HepG2 (cell line): ENCODE results near the gene KIFC1. TPM values are rescaled to one million over a fixed set of nuclear protein-coding genes. Genes with fewer than 3 reads are reported as not detected.
A peak's percentile ranks its signal among the peaks of the same experiment; 100 is the strongest.

Experiments used
- AGO2 ChIP-seq: fragments of 200-400 bp; formaldehyde crosslinking; optimal IDR thresholded peaks from 2 replicates; pipeline ENCODE3; 2017; ENCODE audit warnings: mild to moderate bottlenecking, low read depth, low read length, moderate library complexity
- AHDC1 ChIP-seq: sonication (generic); formaldehyde crosslinking; IDR thresholded peaks from 2 replicates; pipeline ENCODE4 v1.5.1; 2020; ENCODE audit warnings: mild to moderate bottlenecking, missing genetic modification reagents, borderline replicate concordance
- BRF2 ChIP-seq: sonication (generic); formaldehyde crosslinking; IDR thresholded peaks from 2 replicates; pipeline ENCODE4 v1.8.1; 2022; ENCODE audit warnings: mild to moderate bottlenecking, missing genetic modification reagents
- CC2D1A ChIP-seq: sonication (generic); formaldehyde crosslinking; IDR thresholded peaks from 2 replicates; pipeline ENCODE4 v1.8.1; 2023; ENCODE audit warnings: mild to moderate bottlenecking, missing genetic modification reagents
- ESRRA ChIP-seq: sonication (generic); formaldehyde crosslinking; IDR thresholded peaks from 2 replicates; pipeline ENCODE4 v1.5.1; 2020; ENCODE audit warnings: mild to moderate bottlenecking, low read depth, missing genetic modification reagents
- ETS1 ChIP-seq: sonication (generic); formaldehyde crosslinking; IDR thresholded peaks from 2 replicates; pipeline ENCODE4 v1.4.0; 2020; ENCODE audit warnings: missing genetic modification reagents
- IRX3 ChIP-seq: sonication (generic); formaldehyde crosslinking; IDR thresholded peaks from 2 replicates; pipeline ENCODE4 v1.8.1; 2023; ENCODE audit warnings: mild to moderate bottlenecking, low read depth, missing genetic modification reagents, borderline replicate concordance
- MED13 ChIP-seq: sonication (generic); formaldehyde crosslinking; IDR thresholded peaks from 2 replicates; pipeline ENCODE4 v1.5.0; 2020; ENCODE audit warnings: missing genetic modification reagents
- REL ChIP-seq: sonication (generic); formaldehyde crosslinking; conservative IDR thresholded peaks from 2 replicates; pipeline ENCODE4 v1.8.0; 2022; ENCODE audit warnings: mild to moderate bottlenecking, missing genetic modification reagents, moderate library complexity
- SPEN ChIP-seq: sonication (generic); formaldehyde crosslinking; IDR thresholded peaks from 2 replicates; pipeline ENCODE4 v1.5.1; 2020; ENCODE audit warnings: low read depth, mild to moderate bottlenecking, missing genetic modification reagents
- ZBTB7A ChIP-seq: sonication (generic); formaldehyde crosslinking; IDR thresholded peaks from 2 replicates; pipeline ENCODE4 v1.8.0; 2022; ENCODE audit warnings: mild to moderate bottlenecking, missing genetic modification reagents
- ZNF225 ChIP-seq: sonication (generic); formaldehyde crosslinking; IDR thresholded peaks from 2 replicates; pipeline ENCODE4 v1.4.0; 2020; ENCODE audit warnings: mild to moderate bottlenecking, missing genetic modification reagents
- ZNF776 ChIP-seq: sonication (generic); formaldehyde crosslinking; IDR thresholded peaks from 2 replicates; pipeline ENCODE4 v1.4.0; 2020; ENCODE audit warnings: mild to moderate bottlenecking, missing genetic modification reagents
- polyA plus RNA-seq, 8 experiments: library from polyadenylated mRNA; depleted of rRNA in 3 of 8; stranded (reverse) in 7 of 8; unstranded in 1 of 8; fragments of >200 nt; fragmentation: Illumina TruSeq in 4 of 8; extraction: Trizol in 4 of 8; gene quantifications; 2 replicates each; pipeline versions ENCODE4 v1.2.1 to v1.2.3, GENCODE V29; 2011 to 2016; ENCODE audit warnings: low read depth in 4 of 8, missing spikeins in 1 of 8, mixed read lengths in 1 of 8; ENCODE audit not compliant: insufficient read depth in 1 of 8
- total RNA-seq, 5 experiments: library from RNA; depleted of rRNA; stranded (reverse); fragments of >200 nt; fragmentation: Illumina TruSeq; extraction: Trizol; gene quantifications; 2 replicates each; pipeline ENCODE4 v1.2.3, GENCODE V29; 2016; ENCODE audit warnings: low read depth in 1 of 5
- TF ChIP-seq, protein P1 (sequence below): sonication (generic); formaldehyde crosslinking; IDR thresholded peaks from 2 replicates; pipeline ENCODE4 v1.5.0; 2020; ENCODE audit warnings: mild to moderate bottlenecking, missing genetic modification reagents, moderate library complexity
- TF ChIP-seq, protein P2 (sequence below): sonication (generic); formaldehyde crosslinking; IDR thresholded peaks from 2 replicates; pipeline ENCODE4 v1.5.0; 2020; ENCODE audit warnings: missing genetic modification reagents
- TF ChIP-seq, protein P3 (sequence below): sonication (generic); formaldehyde crosslinking; IDR thresholded peaks from 2 replicates; pipeline ENCODE4 v1.5.0; 2020; ENCODE audit warnings: missing genetic modification reagents

Gene KIFC1
- total and polyA plus RNA-seq, 2 of the 13 experiments (the other 11 are each of a cell fraction or from before 2014, with no cell fraction given) = 25.0 to 45.5 TPM

GRCh38 chr6:33424855-33425667, 33.4 kb downstream of the KIFC1 start (continued):
- TF ChIP-seq ESRRA (CRISPR knock-in tag) = no peak
- no peak for TF ChIP-seq ZBTB7A (CRISPR knock-in tag)
- TF ChIP-seq, protein P1, sequence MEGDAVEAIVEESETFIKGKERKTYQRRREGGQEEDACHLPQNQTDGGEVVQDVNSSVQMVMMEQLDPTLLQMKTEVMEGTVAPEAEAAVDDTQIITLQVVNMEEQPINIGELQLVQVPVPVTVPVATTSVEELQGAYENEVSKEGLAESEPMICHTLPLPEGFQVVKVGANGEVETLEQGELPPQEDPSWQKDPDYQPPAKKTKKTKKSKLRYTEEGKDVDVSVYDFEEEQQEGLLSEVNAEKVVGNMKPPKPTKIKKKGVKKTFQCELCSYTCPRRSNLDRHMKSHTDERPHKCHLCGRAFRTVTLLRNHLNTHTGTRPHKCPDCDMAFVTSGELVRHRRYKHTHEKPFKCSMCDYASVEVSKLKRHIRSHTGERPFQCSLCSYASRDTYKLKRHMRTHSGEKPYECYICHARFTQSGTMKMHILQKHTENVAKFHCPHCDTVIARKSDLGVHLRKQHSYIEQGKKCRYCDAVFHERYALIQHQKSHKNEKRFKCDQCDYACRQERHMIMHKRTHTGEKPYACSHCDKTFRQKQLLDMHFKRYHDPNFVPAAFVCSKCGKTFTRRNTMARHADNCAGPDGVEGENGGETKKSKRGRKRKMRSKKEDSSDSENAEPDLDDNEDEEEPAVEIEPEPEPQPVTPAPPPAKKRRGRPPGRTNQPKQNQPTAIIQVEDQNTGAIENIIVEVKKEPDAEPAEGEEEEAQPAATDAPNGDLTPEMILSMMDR (CRISPR knock-in tag) = no peak
- TF ChIP-seq, protein P2, sequence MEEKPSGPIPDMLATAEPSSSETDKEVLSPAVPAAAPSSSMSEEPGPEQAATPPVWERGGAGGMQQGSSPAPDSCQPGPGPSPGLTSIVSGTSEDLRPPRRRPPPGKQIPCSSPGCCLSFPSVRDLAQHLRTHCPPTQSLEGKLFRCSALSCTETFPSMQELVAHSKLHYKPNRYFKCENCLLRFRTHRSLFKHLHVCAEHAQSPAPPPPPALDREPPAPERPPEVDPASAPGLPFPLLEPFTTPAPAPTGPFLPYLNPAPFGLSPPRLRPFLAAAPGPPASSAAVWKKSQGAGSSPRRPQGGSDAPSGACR (CRISPR knock-in tag) = no peak; the same call in none of the 2 replicates
- 0 out of 2 replicates have a peak, but pooled peaks have one; percentile 4 for TF ChIP-seq ZNF776 (CRISPR knock-in tag)
- TF ChIP-seq AGO2 = no peak
- TF ChIP-seq MED13 (CRISPR knock-in tag) = no peak
- TF ChIP-seq IRX3 (CRISPR knock-in tag) = no peak; the same call in 1 of the 2 replicates
- TF ChIP-seq, protein P3, sequence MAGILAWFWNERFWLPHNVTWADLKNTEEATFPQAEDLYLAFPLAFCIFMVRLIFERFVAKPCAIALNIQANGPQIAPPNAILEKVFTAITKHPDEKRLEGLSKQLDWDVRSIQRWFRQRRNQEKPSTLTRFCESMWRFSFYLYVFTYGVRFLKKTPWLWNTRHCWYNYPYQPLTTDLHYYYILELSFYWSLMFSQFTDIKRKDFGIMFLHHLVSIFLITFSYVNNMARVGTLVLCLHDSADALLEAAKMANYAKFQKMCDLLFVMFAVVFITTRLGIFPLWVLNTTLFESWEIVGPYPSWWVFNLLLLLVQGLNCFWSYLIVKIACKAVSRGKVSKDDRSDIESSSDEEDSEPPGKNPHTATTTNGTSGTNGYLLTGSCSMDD (CRISPR knock-in tag) = no peak
- no peak for TF ChIP-seq ETS1
- TF ChIP-seq AHDC1 (CRISPR knock-in tag) = no peak
- TF ChIP-seq BRF2 (CRISPR knock-in tag) = no peak
- TF ChIP-seq REL = 0 out of 2 replicates have a peak, but pooled peaks have one; percentile 51
- peak; percentile 30; the same call in 1 of the 2 replicates for TF ChIP-seq SPEN (CRISPR knock-in tag)
- TF ChIP-seq CC2D1A = 0 out of 2 replicates have a peak, but pooled peaks have one; percentile 13
- TF ChIP-seq ZNF225 (CRISPR knock-in tag) = 0 out of 2 replicates have a peak, but pooled peaks have one; percentile 1
